CD4-positive, alpha-beta T cell treated with Interleukin-6 for 4 hours (primary cell): ENCODE results near the gene CREB3L4.

Experiments used
- DNase-seq: peaks from one replicate; pipeline ENCODE4 v3.0.0-alpha.2; 2020; ENCODE audit warnings: mixed read lengths

CREB3L4 gene, protein sequence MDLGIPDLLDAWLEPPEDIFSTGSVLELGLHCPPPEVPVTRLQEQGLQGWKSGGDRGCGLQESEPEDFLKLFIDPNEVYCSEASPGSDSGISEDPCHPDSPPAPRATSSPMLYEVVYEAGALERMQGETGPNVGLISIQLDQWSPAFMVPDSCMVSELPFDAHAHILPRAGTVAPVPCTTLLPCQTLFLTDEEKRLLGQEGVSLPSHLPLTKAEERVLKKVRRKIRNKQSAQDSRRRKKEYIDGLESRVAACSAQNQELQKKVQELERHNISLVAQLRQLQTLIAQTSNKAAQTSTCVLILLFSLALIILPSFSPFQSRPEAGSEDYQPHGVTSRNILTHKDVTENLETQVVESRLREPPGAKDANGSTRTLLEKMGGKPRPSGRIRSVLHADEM

DNA sequence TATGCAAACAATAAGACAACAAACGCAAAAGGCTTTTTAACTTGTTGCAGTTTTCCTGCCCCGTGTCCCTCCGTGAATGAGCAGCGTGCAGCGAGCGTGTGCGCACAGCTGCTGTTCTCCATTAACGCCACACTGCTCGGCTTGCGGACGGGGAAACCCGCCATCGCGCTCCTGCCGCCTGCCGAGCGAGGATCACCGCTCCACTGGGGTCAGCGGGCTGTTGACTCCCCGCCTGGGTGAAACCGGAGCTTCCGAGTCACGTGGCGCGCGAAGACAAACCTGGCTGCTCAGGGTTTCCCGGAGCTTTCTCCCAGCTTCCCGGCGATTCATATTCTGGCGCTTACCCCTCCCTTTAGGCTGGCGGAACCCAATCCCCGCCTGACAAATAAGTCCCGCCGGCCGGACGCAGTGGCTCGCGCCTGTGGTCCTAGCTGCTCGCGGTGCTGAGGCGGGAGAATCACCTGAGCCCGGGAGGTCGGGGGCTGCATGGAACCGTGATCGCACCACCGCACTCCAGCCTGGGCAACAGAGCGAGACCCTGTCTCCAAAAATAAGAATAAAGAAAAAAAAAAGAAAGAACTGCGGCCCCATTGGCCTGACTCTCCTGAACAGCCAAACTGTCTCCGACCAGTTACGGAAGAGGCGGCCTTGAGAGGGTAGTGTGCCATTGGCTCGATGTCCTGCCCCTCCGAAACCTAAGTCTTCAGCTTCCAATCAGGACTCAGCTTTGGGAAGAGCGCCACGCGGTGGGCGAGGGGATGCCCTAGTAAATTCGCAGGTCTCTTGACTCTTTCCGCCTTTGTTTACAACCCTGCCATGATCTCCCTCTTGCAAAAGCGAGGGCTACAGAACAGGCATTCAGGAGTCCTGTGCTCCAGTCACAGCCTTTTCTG, at the start of gene CREB3L4:
Gene CREB3L4 (plus strand): TSS at position 796 of the 893 bp plus-strand sequence. CDS start 624 bp downstream, outside the sequence.
- DNase-seq: peak; percentile 90

DNA sequence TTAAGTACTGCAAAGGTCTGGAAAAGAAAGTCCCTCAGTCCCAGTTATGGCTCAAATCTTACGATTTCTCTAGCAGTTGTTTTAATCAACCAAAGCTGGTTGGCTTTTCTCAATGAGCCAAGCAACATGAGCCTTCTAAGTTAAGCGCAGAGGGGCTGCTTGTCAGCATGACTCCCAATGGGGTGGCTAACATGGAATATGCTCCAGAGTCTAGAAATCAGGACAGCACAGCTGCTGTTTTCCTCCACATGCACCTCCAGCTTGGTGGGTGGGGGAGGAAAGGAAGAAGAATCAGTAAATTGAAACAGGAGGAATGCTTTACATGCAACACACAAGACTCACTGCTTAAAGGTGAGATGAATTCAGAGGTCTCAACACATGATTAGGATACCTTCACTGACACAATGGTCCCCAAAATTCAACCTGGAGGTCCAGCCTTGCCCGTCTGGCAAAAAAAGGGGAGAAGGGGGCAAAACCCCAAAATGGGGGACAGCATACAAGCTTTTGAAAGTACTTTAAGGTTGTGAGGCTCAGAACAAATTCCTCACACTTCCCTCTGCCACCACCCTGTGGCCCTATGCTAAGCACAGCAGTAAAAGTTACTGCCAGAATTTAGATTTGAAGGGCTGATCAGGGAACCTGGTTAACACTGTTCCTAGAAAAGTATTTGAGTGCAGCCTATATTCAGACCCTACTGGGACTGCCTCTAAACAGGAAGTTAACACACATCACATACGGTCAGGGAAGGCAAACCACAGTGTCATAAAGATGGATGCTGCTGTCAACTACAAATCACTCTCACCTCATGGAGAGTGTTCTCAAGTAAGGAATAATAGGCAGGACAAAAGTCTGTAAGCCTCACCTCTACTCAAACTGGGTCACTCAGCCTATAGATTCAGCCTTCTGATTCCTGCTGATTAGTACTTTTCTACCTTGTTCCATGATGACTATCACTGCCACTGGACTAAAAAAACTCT, 47.5 kb upstream of the CREB3L4 start:
- DNase-seq: peak; percentile 25

DNA sequence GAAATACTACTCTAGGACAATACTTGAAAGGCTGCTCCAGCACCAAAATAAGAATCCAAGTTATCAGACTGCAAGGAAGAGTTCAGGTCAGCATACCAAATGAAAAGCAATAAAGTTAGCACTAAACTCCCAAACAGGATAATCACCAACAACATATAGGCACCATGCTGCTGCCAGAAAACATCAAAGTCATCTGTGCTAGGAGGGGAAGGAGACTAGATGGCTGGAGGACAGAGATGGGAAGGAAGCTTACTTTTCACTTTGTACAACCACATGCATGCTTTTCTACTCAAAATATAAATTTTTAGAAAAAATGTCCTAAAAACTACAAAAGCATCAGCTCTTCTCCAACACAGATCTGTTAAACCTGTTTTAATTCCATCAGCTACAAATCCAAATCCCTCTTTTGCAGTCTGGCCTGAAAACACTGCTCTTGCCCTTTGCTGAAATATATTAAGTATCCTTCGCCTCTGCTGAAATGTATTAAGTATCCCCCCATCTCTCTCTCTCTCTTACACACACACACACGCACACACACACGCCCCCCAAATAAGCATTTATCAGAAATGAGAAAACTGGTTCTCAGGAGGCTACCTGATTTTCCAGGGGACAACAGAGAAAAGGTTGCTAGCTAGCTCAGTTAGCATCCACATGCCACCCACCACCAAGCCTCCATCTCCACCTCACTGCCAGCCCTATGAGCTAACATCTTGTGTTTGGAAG, 46.5 kb upstream of the CREB3L4 start:
- DNase-seq: no peak

DNA sequence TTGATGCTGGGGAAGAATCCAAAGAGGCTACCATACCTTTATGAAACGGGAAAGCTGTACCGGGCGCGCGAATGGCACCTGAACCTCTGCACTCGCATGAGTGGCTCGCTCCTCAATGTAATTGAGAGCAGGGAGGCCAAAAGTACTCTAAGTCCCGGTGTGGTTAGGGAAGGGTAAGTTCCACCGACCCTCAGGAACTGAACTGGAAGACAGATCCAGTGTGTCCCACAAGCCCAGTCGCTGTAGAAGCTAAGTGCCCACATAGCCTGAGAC, 46.0 kb upstream of the CREB3L4 start:
- no peak for DNase-seq

DNA sequence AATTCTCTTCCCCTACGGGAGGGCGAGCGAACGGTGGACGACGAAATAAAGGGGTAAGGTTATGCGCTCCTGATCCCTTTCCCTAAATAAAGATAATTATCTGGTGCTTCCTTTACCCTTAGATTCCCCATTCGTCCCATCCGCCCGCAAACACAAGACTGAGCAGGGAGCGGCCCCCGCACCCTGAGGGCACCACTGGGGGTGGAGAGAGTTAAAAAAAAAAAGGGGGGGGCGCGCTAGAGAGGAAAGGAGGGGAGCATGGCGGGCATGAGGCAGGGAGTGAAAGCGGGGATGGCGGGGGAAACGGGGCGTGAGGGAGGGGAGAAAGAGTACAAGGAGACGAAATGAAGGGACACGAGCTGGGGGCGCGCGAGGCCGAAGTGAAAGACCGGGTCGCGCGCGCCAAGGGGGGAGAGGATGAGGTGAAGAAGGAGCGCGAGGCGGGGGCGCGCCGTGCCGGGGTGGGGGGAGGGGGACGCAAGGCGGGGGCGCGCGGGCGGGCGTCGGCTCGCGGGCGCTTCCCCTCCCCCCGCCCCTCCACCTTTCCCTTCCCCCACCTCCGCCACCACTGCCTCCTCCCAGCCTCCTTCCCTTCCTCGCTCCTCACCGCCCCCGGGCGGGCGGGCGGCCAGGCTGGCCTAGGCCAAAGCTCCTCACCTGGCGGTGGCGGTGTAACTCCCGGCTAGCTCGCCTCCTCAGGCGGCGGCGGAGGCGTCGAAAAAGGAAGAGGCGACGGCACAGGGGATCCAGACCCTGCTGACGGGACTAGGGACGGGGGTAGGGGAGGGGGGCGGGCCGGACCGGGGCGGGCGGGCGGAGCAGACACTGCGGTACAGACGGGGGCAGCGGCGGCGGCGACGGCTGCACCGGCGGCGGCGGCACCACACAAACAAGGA, 45.4 kb upstream of the CREB3L4 start:
- peak; percentile 75 for DNase-seq

DNA sequence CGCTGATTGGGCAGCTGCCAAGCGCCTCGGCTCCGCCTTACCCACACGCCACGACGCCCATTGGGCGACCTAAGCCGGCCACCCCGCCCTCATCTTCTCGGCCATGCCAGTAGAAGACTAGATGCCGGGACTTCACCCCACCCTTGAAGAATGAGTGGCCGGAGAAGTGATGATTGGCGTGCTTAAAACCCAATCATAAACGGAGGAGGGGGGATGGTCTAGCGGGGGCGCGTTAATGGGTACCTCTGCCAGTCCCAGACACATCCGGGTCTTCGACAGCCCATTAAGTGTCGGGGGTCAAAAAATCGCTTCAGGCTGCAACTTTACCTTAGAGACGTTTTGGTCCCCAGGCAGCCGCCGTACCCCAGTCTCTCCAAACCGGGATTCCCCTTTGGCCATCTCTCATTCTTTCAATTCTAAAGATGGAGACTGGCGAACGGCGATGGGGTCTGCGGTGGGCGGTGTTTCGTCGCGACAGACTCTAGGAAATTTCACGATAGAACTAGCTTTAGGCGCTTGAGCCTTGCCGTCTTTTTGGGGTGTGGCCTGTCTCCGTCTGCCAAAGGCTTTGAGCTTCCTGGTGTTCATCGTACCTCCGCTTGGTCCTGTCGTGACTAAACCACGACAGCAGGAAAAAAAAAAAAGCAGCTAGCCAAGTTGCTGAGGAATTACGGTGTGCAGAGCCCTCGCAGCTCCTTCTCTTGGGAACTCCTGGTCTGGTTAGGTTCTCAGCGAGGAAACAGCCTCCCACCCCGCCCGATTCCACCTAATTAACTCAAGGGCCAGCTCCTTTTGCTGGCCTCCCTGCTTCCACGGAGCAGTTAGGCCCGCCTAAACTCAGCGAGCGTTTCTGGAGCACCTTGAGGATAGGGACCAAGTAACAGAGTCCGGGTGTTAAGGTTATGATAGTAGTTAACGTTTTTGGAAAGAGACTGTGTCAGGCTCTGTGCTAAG, 44.5 kb upstream of the CREB3L4 start, which contains the start of gene GATAD2B:
Gene GATAD2B (minus strand): TSS at position 1 of the 954 bp plus-strand sequence. CDS start 94,625 bp downstream, outside the sequence.
- DNase-seq: peak; percentile 99

DNA sequence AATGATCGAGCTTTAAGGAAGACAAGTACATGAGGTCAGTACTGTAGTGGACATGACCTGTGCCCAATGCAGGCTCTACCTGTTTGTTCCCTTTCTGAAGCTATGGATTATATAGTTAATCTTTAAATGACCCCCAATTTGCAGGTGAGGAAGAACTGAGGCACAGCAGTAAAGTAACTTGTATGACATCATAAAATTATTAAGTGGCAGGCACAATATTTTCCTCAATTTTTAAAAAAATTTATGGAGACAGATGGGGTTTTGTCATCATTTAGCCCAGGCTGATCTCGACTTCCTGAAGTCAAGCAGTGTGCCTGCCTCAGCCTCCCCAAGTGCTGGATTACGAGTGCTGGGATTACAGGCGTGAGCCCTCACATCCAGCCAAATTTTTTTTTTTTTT, 41.3 kb upstream of the CREB3L4 start:
- no peak for DNase-seq

DNA sequence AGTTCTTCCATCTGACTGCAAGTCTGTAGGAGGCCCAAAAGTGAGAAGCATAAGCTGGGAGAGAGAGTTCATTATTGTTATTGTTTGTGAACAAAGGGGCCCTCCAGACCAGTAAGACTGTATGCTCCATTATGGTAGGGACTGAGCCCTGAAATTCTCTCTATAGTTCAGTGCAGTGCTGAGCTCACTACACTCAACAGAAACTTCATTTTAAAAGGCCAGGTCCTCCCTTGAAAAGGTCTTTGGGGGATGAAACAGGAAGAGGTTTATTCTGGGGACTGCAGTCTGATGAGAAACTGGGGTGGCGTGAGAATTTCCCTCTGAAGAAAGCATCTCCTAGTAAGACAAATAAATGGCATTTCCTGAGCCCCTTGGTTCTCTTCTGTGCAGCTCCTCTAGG, 39.5 kb upstream of the CREB3L4 start:
- DNase-seq: no peak

DNA sequence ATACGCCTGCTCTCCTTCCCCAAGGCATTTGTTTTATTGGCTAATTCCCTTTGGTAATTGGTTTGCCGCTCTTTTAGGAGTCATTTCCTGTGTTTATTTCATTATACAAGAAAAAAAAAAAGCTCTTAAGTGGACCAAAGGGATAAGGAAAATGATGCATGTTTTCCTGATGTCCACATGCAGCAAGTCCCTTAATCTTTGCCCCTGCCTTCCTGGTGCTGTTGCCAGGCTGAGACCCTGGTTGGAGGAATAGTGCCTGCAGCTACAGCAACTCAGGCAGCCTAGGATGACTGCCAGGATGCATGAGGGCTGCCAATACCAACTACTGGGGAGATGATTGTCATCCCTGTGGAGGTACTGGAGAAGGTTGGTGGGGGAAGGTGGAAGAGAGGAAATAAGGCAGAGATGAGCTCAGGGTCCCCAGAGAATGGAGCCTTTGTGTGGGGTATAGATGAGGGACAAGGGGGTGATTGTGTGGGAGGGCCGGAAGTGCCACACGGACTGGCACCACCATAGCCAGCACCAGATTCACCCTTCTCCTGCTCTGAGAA, 38.8 kb upstream of the CREB3L4 start:
- no peak for DNase-seq

DNA sequence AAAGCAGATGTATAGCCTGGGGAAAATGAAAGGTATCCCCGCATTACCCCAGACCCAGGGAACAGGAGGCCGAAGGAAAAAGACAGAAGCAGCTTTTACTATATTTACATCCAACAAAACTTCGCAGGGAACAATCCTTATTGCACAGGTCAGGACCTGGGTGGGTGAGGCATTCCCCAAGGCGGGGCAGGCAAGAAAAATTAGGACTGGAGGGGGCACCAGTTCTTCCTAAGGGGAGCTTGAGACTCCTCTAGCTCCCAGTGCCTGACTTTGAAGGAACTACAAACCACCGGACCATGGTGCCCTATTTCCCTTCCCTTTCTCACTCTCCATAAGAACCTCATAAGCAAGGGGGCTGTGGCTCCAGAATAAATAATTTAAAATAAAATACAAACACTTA, 38.3 kb upstream of the CREB3L4 start:
- DNase-seq: no peak

DNA sequence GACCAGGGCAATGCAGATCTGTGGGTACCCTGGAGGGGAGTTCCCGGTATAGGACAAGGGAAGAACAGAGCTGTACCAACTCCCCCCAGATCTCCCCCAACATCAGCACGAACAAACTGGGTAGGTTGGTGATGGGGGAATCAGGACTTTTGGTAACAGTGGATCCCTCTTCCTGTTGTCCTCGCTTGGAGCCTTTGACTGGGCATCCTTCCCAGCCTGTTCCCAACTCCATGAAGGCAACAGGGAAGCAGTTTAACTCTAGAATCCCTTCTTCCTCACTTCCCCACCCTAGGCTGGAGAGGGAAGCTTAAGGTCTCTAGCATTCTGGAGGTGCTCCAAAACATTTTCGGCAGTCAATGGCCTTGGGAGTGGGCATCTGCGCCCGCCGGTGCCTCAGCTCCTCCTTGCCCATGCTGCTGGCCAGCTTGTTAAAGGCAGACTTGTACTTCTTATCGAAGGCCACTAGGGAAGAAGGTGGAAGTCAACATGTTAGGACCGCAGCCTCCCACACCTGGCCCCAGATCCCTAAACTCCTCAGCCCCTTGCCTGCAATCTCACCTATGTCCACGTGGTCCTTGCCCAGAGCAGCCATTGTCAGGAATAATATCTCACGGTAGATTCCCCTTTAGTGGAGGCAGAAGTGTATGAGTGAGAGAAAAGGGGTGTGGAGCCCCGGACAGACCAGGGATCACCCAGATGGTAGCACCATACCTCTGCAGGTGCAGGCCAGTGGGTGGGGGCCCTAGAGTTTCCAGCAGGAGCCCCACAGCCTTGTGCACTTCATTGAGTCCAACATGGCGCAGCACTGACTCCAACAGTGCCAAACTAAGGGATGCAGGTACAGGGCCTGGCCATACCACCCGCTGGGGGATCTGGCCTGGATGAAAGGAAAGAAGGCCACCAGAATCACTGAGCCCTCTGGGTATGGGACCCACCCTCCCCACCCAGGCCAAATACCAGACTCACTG, 37.4 kb upstream of the CREB3L4 start:
- DNase-seq: no peak

DNA sequence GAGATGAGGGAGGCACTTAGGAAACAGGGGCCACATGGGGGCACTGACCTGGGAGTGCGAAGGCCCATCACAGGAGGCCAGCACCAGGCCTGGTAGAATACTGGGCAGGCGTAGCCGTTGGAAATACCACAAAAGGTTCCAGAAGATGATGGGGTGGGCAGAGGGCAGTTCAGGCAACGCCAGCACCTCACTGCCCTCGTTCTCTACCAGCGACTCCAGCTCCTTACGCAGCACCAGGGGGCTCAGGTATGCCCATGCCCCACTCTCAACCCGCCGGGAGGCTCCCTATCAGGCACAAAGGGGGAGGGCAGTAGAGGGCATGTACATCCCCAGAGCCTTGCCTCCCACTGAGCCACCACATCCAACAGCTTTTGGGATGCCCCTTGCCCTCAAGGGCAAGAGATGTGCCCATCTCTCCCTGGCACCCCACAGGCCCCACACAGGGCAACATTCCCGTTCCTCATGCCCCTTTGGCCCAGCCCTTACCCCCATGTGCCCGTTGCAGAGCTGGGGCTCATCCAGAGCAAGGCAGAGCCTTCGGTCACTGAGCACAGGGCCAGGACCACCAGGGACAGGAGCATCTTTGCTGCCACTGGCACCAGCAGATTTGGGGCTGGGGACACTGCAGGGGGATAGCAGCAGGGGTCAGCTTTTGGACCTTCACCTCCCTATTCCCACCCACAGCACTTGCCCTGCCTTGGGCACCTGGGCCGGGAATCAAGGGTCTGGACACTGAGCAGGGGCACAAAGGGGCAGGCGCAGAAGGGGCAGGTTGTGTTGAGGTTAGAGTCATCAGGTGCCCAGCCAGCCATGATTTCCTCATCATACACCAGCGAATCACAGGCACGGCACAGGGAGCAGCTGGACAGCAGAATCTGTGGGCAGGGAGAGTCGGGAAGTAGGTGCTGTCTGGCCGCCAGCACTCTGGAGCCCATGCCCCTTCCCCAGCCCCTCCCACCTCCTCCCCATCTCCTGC, 35.3 kb upstream of the CREB3L4 start:
- no peak for DNase-seq

DNA sequence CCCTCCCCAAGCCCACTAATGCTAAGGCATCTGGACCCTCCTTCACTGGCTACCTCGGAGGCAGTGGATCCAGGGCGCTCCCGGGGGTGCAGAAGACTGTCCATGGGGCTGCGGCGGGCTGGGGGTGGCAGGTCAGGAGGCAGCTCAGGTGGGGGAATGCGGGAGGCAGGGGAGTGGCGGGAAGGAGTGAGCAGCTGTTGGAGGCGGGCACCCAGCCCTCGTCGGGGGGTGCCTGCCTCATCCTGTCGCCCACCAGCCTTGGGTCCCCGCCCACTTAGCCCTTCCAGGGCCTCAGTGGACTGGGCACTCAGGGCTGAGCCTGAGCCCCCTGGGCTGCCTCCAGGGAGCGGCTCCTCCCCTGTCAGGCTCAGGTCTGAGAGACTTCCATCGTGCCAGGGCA, 34.3 kb upstream of the CREB3L4 start:
- no peak for DNase-seq

DNA sequence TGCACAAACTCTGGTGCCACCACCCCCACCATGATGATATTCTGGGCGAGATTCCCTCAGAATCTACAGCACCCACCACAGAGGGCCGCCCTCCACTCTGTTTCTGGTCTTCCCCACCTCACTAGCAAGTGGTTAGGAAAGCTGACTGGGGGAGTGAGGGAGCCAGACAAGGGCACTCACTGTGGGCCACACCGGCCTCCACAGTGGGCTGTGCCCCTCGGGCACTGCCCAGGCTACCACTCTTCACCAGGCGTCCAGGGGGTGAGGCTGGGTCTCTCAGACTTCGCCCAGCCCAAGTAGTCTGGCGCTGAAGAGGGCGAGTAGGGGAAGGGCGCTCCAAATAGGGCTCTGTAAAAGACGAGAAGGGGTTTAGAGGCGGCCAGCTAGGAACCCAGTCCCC, 33.7 kb upstream of the CREB3L4 start:
- DNase-seq: no peak

DNA sequence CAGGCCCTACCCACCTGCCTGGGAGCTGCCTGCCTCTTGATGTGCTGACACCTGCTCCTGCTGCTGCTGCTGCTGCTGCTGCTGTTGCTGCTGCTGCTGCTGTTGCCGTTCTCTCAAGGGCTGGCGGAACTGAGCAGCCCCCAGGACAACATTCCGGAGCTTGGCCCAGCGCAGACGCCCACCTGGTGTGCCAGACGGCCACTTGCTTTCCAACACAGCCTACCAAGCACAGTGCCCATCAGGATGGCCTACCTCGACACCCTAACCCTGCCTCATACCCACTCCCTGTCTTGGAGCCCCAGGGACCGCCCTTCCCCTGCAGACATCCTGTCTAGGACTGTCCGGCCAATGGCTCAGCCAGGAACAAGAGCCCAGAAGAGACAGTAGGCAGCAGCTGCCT, 33.0 kb upstream of the CREB3L4 start:
- no peak for DNase-seq

DNA sequence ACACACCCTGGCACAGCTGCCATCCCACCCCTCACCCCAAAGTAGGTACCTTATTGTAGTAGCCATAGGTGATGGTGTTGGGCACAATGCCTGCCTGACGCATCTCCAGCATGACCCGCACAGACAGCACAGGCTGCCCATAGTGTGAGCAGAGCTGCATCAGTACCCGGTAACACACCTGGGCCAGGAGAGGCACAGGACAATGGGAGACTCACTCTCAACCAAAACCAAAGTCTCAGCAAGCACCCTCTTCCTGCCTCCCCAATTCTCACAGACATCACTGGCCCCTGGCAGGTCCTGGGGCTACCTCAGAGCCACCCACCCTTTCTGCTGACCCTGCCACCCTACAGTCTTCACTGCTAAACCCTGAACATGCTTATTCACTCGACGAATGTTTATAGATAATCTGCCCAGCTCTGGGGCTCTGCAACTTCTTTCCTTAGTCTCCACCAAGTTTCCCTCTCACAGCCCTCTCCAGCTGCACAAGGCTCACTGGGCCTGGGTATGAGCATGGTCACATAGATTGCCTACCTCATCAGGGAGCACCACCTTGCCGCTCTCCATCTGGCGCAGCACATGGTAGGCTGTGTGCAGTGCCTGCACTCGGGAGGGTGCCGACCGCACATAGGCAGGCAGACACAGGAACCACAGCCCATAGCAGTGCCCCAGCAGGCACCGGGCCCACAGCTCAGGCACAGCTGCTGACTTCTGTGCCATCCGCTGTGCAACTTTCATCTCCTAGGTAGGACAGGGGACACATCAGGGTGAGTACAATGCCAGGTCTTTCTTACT, 31.5 kb upstream of the CREB3L4 start:
- no peak for DNase-seq
